Erythroblast (primary cell): Measurements from ENCODE around the gene GPRIN3.

Experiments used
- DNase-seq, 2 experiments: peaks; one replicate each; lab custom pipeline; 2025; lab: John Stamatoyannopoulos, UW
- GATA1 ChIP-seq: IDR thresholded peaks from 2 replicates; pipeline ENCODE4 v1.6.1; 2011; ENCODE audit warnings: low read depth, mild to moderate bottlenecking, control low read depth, low read length, moderate library complexity
- POLR2A ChIP-seq: IDR thresholded peaks from 2 replicates; pipeline ENCODE4 v1.6.1; 2011; ENCODE audit warnings: mild to moderate bottlenecking, low read length

Gene GPRIN3

DNA sequence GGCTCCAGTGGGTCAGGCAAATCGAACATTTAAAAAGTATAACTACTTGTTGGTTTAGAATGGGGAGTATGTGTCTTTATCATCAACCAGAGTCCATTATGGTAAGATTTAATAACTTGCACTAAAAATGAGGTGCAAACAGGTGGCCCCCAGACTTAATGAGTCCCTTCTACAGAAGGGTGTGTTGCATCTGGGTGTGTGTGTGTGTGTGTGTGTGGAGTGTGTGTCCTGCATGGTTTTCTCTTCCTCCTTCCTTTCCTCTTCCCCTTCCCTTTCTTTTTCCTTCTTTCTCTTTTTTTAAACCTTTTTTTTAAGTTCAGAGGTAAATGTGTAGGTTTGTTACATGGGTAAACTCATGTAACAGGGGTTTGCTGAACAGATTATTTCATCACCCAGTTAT lies 53.7 kb downstream of the GPRIN3 start:
- no peak for TF ChIP-seq GATA1
- TF ChIP-seq POLR2A = no peak
- DNase-seq = no peak

DNA sequence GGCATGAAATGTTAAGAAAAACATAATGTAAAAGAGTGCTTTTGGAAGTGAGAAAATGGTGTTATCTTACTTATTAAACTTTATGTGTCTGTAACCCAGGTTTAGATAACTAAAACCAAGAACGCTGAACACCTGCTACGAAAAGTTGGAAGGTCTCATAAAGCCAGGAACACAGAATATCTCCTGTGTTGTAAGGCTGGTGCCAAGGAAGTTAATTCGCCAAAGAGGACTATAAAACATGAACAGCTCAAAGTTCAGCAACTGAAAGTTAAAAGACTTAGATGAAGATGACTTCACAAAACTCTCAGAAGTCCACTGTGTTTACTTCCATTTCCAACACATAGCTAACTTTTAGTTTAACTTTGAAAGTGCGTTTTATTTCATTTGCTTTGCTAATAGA lies 54.3 kb downstream of the GPRIN3 start:
- DNase-seq = no peak
- TF ChIP-seq POLR2A (no peak), GATA1 (no peak)

DNA sequence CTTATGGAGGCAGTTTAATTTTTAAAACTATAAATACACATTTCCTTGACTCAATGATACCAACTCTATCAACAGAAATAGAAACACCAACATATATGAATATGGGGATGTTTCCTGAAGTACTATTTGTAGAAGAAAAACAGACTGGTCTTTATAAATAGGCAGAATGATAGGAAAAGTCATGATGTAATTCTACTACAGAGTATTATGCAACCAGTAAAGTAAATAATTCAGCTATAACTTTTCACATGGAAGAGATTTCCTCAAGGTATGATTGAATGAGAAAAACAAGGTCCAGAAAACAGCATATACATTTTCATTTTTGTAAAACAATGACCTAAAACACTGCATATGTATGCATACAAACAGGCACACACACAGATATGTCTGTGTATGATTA lies 56.2 kb downstream of the GPRIN3 start:
- TF ChIP-seq GATA1 = no peak
- no peak for TF ChIP-seq POLR2A
- DNase-seq = no peak

DNA sequence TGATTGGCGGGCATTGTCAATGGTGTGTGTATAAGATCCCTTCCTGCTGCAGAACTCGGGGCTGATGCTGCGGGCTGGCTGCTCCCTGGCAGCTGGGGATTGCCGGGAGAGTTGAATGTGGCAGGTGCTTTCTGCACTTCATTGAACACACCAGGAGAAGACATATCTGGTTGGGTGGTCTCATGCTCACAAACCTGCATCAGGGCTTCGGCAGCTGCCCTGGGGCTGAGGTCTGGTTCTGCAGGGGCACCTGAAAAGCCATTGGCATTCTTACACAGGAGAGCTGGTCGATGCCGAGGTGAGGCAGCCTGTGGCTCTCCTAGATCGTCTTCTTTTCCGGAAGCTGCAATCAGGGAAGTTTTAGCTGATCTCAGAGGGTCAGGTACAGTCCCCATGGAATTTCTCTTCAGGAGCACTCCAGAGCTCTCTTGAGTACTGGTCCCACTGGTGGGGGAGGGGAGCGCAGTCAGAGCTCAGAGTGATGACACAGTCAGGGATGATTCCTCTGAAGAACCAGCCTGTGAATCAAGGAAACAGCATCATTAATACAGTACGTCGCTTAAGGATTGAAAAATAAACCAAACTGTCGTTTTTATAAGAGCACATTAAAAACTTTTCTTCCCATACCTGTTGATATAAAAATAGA lies 57.8 kb downstream of the GPRIN3 start:
- TF ChIP-seq GATA1 = no peak
- TF ChIP-seq POLR2A = no peak
- DNase-seq = no peak

DNA sequence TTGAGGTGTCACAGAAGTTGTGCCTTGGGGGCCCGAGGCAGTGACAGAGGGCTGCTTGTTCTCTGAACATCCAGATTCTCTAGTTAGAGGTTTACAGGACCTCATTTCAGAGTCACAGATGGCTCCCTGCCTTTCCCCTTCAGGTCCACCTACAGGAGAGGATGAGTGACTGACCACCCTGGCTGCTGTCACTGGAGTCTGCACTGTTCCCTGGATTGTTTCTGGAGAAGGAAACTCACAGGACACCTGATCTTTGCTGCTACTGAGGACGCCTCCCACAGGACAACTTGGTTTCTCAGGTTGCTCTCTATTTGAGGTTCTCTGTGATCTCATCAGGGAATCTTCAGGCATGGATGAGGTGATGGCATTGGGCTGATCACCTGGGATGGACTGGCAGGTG lies 58.3 kb downstream of the GPRIN3 start:
- no peak for DNase-seq
- TF ChIP-seq POLR2A = no peak
- no peak for TF ChIP-seq GATA1

DNA sequence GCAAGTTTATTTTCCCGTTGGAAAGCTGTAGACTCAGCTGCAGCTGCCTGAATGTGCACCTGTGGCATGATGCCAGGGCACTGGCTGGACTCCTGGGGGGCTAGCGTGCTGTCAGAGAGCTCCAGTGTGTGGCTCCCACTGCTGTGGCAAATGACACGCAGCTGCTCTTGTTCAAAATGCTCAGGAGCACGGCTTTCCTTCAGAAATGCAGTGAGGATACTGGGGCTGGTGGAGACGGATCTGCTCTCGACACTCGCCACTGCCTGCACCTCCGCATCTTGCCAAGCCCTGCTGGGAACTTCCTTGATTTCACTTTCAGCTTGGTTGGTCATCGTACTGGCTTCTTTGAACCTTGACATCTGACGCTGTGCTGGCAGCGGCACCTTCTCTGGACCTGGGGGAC lies 58.7 kb downstream of the GPRIN3 start:
- no peak for DNase-seq
- no peak for TF ChIP-seq POLR2A
- no peak for TF ChIP-seq GATA1

DNA sequence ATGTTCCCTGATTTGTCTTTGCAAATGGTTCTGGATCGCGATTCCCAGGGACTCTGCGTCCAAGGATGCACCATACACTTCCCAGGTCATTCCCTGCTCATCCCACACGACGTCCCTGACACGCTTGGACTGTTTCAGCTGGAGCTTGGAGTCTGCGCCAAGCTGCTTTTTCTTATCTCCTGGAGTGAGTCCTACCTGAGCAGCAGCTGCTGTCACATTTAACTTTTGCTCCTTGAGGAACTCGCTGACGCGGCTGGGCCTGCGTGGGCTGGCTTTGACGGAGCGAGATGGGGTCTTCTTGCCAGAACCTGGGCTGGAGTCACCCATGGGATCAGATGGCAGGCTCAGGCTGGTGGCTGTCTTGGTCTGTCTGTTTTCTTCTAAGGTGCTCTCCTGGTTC lies 59.6 kb downstream of the GPRIN3 start:
- DNase-seq = no peak
- TF ChIP-seq POLR2A = no peak
- TF ChIP-seq GATA1 = no peak

DNA sequence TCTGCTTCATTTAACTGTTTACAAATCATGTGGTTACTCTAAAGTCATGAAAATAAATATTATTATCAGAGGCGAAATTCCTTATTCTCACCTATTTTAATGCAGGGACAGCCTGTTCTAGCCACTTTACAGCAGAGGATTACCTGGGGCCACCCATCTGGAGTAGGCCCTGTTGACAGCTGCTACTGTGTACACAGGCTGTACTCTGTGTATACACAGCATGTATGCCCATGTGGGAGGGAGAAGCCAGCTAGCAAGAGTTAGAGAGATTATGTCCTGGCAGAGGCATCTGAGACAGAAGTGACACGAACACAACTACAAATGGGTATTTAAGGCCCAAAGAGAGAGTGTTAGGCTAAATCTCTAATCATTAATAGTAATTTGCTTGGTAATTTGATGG lies 62.1 kb downstream of the GPRIN3 start:
- no peak for DNase-seq
- TF ChIP-seq GATA1 (no peak), POLR2A (no peak)

DNA sequence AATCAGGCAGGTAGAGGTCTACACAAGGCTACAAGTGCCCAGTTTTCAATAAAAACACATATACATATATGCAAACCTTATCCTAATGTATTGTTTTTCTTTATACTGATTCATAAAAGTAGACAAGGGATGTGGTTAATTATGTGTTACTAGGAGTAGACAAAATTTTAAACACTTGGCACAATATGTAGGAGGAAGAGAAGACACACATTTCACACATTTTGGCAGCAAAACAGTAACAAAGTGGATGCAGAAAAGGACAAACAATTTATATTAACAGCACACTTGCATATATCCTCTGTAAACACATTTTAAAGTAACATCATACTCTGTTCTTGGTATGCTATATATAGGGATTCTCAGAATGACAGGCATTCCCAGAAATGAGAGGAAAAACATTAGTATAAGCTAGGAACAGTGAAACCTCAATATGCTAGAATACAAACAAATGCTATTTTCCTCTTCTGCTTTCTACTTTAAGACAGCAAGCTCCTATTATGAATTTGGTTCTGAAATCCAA lies 63.8 kb downstream of the GPRIN3 start:
- no peak for TF ChIP-seq POLR2A
- no peak for DNase-seq

DNA sequence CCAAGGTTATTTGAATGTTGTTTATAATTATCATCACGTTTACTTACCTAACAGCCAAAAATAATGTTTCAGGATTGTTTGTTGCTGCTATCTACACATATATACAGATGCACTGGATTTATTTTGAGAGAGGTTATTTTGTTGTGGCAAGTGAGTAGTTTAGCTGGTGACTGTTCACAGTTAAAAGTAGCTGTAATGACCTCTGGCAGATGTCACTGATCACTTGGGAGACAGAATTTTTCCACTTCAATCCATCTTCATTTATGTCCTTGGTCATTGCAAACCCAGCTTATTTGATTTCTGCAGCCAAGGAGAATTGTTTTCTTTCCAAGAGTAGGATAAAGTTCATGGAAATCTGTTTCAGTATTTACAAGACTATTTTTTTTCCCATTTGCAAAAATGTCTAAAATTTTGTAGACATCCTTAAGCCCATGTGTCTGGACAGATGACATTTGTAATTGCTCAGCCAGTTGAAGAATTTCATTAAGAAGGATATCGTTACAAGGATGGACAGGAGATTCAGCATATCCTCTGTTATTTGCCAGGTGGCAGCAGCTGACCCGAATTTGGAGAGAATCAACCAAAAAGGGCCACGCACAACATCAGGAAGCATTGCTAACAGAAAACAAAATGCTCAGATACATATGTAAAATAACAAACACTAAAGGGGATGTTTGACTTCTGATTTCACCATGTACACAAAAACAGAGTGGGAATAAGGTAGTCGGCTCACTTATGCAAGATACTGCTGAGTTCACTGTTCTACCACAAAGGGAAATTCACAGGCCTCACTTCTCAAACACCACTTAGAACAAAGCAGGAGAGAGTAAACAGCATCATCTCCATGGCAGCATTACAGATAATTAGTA lies 64.5 kb downstream of the GPRIN3 start:
- TF ChIP-seq GATA1 (no peak), POLR2A (no peak)
- no peak for DNase-seq

DNA sequence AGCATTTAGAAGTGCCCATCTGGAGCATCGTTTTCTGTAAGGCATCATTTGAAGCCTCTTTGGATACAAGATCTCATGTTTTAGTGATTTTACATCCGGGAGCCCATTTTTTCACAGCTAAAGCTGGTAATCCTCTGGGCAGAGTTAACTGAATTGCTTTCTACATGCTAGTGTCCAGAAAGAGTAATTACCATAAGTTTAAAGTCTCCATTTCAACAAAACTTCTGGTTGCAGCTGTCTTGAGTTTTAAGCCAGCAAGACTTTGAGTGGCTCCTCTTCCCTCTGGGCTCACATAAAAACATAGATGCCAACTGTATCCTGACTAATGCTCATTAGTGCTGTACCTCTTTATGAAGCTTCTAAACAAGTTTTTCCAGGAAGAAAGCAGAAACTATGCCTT lies 65.4 kb downstream of the GPRIN3 start:
- DNase-seq = no peak
- no peak for TF ChIP-seq POLR2A
- TF ChIP-seq GATA1 = no peak

DNA sequence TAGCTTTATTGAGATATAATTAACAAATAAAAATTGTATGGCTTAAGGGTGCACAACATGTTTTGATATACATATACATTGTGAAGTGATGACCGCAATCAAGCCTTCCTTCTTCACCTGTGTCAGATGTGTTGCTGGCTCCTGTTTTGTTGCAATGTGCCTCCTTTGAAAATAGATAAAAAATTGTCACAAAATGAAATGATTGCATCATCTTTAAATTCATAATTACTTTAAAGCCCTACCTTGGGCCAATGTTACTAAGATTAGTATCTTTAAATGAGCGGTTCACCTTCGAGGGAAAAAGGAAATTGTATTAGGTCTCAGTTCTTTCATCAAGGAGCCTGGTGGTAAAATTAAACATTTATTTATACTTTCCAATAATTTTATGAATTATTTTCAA lies 77.3 kb downstream of the GPRIN3 start:
- DNase-seq = no peak
- TF ChIP-seq GATA1 = no peak
- TF ChIP-seq POLR2A = no peak

DNA sequence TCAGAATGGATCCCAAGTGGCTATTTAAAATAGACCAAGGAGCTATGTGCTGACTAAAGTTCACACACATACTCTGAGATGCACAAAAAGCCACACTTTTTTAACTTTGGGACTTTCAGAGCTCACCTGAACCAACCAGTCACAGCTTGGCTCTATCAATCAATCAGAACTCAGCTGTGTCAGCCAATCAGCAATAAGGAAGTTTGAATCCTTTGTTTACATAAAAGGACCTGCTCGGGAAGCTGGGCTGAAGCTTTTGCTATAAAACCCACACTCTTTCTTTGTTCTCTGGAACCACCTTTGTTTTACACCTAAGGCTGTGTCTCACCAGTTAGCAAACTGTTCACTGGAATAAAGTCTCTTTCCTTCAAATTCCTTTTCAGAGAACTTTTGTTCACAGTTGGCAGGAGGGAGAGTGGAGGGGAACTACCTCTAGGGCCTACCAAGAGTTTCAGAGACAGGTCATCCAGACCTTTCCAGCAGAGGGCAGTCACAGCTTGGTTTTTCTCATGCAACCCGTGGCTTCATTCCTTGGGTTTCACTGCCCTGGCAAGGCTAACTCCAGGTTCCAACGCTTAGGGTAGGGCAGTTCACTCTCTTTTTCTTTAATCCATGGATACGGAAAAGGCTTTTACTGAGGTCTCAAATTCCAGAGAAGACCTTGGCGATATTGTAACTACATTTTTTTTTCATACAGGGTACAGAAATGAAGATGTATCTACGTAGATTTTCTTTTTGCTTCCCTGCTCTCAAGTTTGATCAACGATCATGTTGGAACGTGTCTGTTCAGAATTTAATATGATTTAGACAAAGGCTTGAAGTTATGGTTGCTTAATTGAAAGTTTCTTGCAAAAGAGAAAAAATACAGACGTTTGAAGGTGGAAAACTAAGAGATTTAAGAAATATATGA lies 80.7 kb downstream of the GPRIN3 start:
- peak; percentile 46 to 73 for DNase-seq
- TF ChIP-seq GATA1 = no peak
- TF ChIP-seq POLR2A = no peak
